ENCODE measurements around the gene WDR1.
"Not testable (repeated sequence)": the region's sequence is repeated elsewhere in the genome, so short reads cannot be mapped to it uniquely, and the experiment has no call there.

The WDR1 gene

GRCh38 chr4:10130178-10130888, 13.7 kb upstream of the WDR1 start:
- DNase-seq = no peak

GRCh38 chr4:10129196-10130177, 12.9 kb upstream of the WDR1 start:
- peak in 1 of 2 experiments; percentile 34 for DNase-seq

GRCh38 chr4:10128761-10129160, 12.2 kb upstream of the WDR1 start:
- no peak for DNase-seq

- not testable (repeated sequence) for DNase-seq
Measured at GRCh38 chr4:10127531-10127930, 10.9 kb upstream of the WDR1 start.

- no peak for DNase-seq
Measured at GRCh38 chr4:10124167-10124930, 7.8 kb upstream of the WDR1 start.

DNA sequence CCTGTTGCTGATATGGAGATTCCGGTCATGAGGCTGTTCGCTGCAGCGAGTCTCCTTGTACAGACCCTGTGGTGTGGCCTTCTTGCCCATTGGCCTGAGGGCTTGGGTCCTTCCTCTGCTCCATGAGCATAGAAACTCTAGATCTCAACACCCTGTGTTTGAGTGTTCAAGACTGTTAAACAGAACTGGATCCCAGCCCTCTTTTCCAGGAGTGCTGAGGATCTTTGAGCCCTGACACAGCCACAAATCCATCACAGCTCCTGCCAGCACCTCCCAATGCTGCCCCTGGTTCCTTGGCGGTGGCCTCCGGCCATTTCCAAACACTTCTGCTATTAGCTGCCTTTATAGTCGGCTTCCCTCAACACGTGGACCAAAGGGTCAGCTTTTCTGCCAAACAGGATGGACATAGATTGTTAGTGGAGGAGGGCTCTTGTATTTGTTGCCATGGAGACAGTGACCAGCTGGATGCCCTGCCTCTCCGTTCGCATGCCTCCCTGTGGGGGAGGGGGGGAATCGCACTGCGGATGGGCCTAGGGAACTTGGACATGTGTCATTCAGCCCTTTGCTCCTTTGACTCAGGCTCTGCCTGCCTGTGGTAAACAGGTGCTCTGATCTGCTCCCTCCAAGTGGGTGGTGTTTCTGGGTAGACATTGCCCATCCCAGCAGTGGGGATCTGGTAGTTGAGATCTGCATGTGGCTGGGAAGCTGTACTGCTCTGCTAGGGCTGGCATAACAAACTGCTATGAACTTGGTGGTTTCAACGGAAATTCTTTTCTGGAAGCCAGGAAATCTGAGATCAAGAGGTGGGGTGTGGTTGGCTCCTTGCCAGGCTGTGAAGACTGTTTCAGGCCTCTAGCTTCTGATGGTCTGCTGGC, 6.9 kb upstream of the WDR1 start:
- peak in 1 of 2 experiments; percentile 10 for DNase-seq

DNA sequence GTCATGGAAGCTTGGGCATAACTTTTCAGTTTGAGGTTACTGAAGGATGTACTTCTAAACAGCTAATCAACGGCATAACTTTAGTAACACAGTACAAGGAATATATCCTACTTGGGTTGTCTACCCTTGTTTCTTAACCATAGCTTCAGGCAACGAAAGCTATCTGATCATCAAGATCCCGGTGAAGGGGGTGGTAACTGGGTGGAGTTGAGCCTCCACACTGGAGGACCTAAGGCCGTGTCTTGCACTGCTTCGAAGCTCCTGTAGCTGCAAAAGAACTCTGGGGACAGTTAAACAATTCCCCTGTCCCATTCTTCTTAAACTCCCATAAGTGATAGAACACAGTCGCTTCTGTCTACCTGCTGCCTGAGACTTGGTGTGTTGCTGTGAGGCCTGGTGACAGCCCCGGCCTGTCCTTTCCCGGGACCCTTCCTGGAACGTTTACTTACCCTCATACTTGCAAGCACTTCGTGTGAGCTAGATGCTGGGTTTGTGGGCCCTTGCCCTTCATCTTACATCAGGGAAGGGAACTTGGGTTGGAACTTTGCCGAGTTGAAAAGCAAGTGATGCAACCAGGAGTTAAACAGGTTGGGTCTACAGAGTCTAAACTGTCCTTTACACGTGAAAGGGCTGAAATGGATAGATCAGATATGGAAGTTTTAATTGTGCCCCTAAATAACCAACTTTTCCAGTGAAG, 5.8 kb upstream of the WDR1 start:
- DNase-seq = no peak

- no peak for DNase-seq
Measured at GRCh38 chr4:10121568-10122208, 5.1 kb upstream of the WDR1 start.

- DNase-seq = no peak
Measured at GRCh38 chr4:10120943-10121567, 4.5 kb upstream of the WDR1 start.

GRCh38 chr4:10119773-10120172, 3.2 kb upstream of the WDR1 start:
- no peak for DNase-seq

DNA sequence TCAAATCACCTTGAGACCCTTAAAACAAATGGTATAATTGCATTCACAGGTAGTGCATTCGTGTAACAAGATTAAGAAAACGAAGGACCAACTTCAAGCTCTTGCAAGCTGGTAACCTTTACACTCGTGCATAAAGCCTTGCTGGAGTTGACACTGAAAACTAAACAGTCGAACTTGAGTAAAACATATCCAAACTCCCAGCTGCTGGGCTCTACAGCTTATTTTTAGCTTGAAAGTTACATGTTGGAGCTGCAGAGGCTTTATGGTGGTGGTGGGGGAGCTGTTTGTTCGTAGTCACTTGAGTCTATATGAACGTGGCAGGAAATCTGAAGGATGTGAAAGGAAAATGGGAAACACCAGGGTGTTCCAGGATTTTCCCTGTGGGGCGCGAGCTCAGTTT, 2.7 kb upstream of the WDR1 start:
- no peak for DNase-seq

DNA sequence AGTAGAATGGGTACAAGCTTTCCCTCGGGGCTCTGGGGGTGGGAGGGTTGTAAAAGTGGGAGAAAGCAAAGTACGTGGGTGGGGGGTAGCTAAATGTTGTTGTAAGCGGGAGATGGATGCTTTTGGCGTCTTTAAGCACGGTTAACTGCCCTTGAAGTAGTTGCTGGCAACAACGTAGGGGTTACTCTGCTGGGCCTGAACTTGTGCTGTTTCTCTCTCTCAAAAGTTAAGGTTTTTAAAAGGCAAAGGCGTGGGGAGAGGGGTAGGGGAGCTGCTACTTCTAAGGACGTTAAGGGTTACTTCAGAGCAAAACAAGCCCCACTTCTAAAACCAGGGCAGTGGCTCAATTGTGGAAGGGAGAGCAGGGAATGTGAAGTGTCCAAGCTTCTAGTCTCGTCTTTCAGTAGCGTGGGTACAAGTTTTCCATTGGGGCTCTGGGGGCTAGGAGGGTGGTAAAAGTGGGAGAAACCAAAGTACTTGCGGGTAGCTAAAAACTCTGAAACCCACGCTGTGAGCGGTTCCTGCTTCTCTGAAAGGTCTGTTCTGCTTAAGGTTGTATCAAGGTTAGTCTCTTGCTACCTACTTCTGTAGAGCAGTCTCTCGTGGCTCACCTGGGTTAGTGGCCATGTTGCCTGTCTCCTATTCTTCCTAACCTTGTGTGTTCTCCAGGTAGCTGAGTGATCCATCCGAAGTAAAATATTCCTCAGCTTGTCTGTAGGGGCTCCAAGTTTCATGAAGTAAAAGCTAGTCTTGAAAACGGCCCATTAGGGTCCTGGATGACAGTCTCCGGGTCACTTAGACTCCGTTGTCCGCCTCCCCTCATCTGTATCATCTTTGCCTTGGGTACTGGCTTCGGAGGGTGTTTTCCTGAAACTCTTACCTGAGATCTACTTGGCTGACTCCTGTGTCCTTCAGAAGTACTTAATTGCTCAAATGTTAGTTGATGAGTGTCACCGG, 1.7 kb upstream of the WDR1 start:
- DNase-seq = no peak

DNA sequence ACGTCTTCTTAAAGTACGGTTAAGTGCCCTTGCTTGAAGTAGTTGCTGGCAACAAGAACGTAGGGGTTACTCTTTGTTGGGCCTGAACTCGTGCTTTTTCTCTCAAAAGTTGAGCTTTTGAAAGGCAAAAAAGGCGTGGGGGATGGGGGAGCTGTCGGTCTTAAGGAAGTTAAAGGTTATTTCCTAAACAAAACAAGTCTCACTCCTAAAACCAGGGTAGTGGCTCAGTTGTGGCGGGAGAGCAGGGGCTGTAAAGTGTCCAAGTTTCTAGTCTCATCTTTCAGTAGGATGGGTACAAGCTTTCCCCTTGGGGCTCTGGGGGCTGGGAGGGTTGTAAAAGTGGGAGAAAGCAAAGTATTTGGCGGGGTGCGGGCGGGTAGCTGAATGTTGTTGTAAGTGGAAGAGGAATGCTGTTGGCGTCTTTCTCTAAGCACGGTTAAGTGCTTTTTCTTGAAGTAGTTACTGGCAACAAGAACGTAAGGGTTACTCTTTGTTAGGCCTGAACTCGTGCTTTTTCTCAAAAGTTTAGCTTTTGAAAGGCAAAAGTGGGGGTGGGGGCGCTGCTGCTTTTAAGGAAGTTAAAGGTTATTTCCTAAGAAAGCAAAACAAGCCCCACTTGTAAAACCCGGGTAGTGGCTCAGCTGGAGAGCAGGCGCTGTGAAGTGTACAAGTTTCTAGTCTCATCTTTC, 904 bp upstream of the WDR1 start:
- DNase-seq = no peak

- DNase-seq = peak in 1 of 2 experiments; percentile 27
Measured at GRCh38 chr4:10115797-10116568, 616 bp downstream of the WDR1 start.

GRCh38 chr4:10115271-10115796, 1.3 kb downstream of the WDR1 start:
- no peak for DNase-seq

DNA sequence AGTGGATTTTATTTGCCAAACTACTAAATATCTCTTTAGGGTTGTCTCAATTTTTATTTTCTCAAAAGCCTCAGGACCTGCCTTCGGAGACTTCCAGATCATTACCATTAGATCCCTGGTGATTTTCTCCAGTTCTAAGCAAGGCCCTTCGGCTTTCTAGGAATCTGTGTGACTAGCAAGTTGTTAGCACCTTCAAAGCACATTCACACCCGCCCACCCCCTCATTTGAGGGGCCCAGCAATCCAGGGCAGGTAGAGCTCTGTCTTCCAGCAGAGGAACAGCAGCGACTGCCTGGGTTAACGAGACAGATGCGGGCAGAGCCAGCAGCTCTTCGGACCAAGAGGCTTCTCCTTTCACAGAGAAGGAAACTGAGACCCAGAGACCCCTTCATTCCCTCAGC, 2.0 kb downstream of the WDR1 start:
- no peak for DNase-seq

DNA sequence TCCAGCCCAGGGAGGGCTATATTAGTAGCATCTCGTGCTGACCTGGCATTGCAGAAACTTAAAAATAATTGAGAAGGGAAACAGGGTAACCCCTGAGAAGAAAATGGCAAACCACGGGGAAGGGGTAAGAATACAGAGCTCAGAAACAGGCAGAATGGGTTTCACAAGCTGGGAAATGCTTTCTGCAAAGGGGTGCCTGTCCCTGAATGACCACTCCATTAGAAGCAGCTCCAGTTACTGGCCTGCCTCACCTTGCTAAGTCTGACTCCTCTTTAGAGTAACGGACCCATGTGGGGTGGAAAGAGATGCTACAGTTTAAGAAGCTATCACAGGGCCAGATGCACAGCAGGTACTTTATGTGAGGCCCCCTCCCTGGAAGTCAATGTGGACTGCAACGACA, 2.5 kb downstream of the WDR1 start:
- no peak for DNase-seq
